ENCODE data around the gene GNB1. TPM values are rescaled to one million over a fixed set of nuclear protein-coding genes. Genes with fewer than 3 reads are reported as not detected.

GNB1 gene
- total RNA-seq, 4 donors from 2014 or later = 150 to 191 (median 159) TPM

GRCh38 chr1:1778663-1779319 is 112.1 kb downstream of the GNB1 start:
- H3K27ac ChIP-seq = peak overlapping the region in 3 of 4 donors; percentile 84 to 96 (median 89)
- H3K27me3 ChIP-seq = no peaks in the 10 kb centered on the region
- DNase-seq (ENCODE audit: low spot score in 2 of 2) = peak; percentile 53 to 56
- peaks cover 0 to 93% (median 78%) of the 10 kb centered on the region in 4 donors for H3K4me1 ChIP-seq
- peak overlapping the region; percentile 46 to 91 (median 66) for H3K4me3 ChIP-seq
- TF ChIP-seq EP300 (IDR thresholded peaks at IDR 0.05) = no peak
- peak in 2 of 5 experiments; percentile 11 to 25 for TF ChIP-seq CTCF (IDR thresholded peaks at IDR 0.05)
- TF ChIP-seq POLR2A (IDR thresholded peaks at IDR 0.05) = no peak
- 6 to 17% methylated on average over 2 to 35 of the region's 68 CpGs for WGBS, 2 donors
- H3K9me3 ChIP-seq = no peaks in the 10 kb centered on the region
- no peaks in the 10 kb centered on the region for H3K36me3 ChIP-seq

DNA sequence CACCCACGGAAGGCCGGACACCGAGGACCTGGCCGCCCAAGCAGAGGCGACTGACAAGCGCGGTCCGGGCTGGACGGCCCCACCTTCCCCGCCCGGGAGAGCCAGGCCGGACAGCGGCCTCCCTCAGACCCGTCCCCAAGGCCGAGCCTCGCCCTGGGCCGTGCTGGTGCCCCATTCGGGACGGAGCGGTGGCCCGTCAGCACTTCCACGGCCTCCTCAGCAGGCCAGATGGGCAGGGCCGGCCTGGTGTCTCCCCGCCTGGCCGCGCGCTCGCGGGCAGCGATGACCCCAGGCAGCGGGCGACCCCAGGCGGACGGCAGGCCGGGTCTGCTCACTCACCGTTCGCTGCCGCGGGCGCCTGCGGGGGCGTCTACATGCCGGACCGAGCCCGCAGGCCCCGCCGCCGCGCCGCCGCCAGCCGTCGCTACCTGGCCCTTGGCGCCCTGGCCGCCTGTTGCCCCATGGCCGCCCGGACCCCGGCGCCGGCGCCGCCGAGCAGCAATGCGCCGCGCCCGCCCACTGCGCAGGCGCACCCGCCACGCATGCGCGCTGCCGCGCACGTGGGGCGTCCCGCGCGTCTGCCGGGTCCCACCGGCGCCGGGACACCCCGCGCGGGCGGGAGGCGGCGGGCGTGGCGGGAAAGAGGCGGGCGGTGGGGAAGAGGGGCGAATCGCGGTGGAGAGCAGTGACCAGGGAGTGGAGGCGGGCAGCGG is 112.8 kb downstream of the GNB1 start, which contains the start of gene NADK:
Gene NADK (minus strand): TSS at position 521 of the 713 bp plus-strand sequence. CDS start 13,064 bp downstream, outside the sequence.
- Histone ChIP-seq H3K9me3 (no peaks in the 10 kb centered on the region), H3K36me3 (no peaks in the 10 kb centered on the region), H3K27ac (peak within 1 kb of the TSS; percentile 65 to 96 (median 88)), H3K27me3 (no peaks in the 10 kb centered on the region), H3K4me1 (peaks cover 0 to 86% (median 74%) of the 10 kb centered on the region in 4 donors), H3K4me3 (peak within 1 kb of the TSS; percentile 57 to 91 (median 75))
- WGBS, 2 donors = 0 to 2% methylated on average over 17 to 24 of the region's 99 CpGs
- no peak for DNase-seq (ENCODE audit: low spot score in 2 of 2)
- TF ChIP-seq CTCF (IDR thresholded peaks at IDR 0.05) = peak in 2 of 5 experiments; percentile 8 to 28
- TF ChIP-seq EP300 (IDR thresholded peaks at IDR 0.05) = no peak
- peak; percentile 32 to 72 for TF ChIP-seq POLR2A (IDR thresholded peaks at IDR 0.05)

- TF ChIP-seq CTCF (IDR thresholded peaks at IDR 0.05) = no peak
- TF ChIP-seq EP300 (IDR thresholded peaks at IDR 0.05) = peak in 1 of 2 donors; percentile 73
- TF ChIP-seq POLR2A (IDR thresholded peaks at IDR 0.05) = no peak
- Histone ChIP-seq H3K36me3 (peaks cover 0 to 5% (median 0%) of the 10 kb centered on the region in 3 donors), H3K4me3 (peak overlapping the region; percentile 57 to 91 (median 75)), H3K9me3 (no peaks in the 10 kb centered on the region), H3K27ac (peak overlapping the region; percentile 65 to 96 (median 88)), H3K27me3 (no peaks in the 10 kb centered on the region), H3K4me1 (peaks cover 0 to 81% (median 69%) of the 10 kb centered on the region in 4 donors)
- DNase-seq (ENCODE audit: low spot score in 2 of 2) = peak; percentile 32 to 57
- WGBS, 2 donors = 1 to 3% methylated on average over 6 of the region's 6 CpGs
Observed at GRCh38 chr1:1777583-1777899, 113.3 kb downstream of the GNB1 start.

DNA sequence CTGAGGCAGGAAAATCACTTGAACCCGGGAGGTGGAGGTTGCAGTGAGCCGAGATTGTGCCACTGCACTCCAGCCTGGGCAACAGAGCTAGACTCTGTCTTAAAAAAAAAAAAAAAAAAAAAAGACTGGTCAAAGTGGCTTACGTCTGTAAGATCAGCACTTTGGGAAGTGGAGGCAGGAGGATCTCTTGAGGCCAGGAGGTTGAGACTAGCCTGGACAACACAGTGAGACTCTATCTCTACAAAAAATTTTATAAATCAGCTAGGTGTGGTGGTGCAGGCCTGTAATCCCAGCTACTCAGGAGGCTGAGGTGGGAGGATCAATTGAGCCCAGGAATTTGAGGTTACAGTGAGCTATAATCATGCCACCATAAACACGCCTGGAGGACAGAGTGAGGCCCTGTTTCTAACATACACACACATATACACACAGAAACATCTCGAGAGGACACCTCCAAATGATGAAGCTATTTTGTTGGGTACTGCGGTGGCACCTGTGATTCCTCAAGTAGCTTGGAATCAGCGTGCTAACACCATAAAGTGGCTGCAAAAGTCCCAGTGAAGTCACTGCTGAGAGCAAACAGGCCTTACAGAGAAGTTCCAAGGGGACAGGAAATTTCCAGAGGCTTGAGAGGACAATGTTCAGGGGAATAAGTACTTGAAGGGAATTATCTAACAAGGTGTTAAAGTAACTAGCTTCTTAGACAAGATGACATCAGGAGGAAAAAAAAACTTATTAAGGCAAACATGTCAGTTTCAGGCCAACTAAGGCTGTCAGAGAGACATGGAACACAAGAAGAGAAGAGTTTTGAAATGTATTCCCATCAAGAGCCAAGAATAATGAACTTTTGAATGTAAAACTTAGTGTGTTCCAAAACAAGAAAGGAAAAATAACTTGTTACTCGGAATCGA is 114.0 kb downstream of the GNB1 start:
- DNase-seq (ENCODE audit: low spot score in 2 of 2) = no peak
- 58 to 59% methylated on average over 9 of the region's 9 CpGs for WGBS, 2 donors
- no peaks in the 10 kb centered on the region for H3K9me3 ChIP-seq
- TF ChIP-seq CTCF (IDR thresholded peaks at IDR 0.05) (no peak), EP300 (IDR thresholded peaks at IDR 0.05) (no peak), POLR2A (IDR thresholded peaks at IDR 0.05) (no peak)
- H3K4me1 ChIP-seq = peaks cover 0 to 74% (median 63%) of the 10 kb centered on the region in 4 donors
- H3K27me3 ChIP-seq = no peaks in the 10 kb centered on the region
- peak overlapping the region in 3 of 4 donors; percentile 88 to 96 (median 89) for H3K27ac ChIP-seq
- peak overlapping the region; percentile 57 to 91 (median 75) for H3K4me3 ChIP-seq
- H3K36me3 ChIP-seq = peaks cover 0 to 11% (median 0%) of the 10 kb centered on the region in 3 donors

All from tibial nerve (tissue), 4 donors.